Non-pigmented ciliary epithelial cell (primary cell): ENCODE data around the gene RGS19.

Experiments used
- DNase-seq: peaks from one replicate; pipeline ENCODE4 v3.0.0-alpha.2; 2010; ENCODE audit warnings: low read depth

Gene RGS19

GRCh38 chr20:64108731-64109681, 29.7 kb upstream of the RGS19 start:
- no peak for DNase-seq

GRCh38 chr20:64107736-64108457, 28.6 kb upstream of the RGS19 start:
- no peak for DNase-seq

- DNase-seq, result no peak
Observed at GRCh38 chr20:64106981-64107735, 27.8 kb upstream of the RGS19 start, which contains the start of gene NPBWR2. Gene NPBWR2 (minus strand): TSS chr20:64107565. CDS start chr20:64106831, 734 bp downstream.

- no peak for DNase-seq
Observed at GRCh38 chr20:64106435-64106961, 27.2 kb upstream of the RGS19 start.

GRCh38 chr20:64105846-64106434, 26.6 kb upstream of the RGS19 start:
- no peak for DNase-seq

GRCh38 chr20:64104667-64105451, 25.5 kb upstream of the RGS19 start:
- no peak for DNase-seq

GRCh38 chr20:64103871-64104666, 24.8 kb upstream of the RGS19 start:
- DNase-seq, result no peak

- DNase-seq, result no peak
Observed at GRCh38 chr20:64102647-64103354, 23.5 kb upstream of the RGS19 start.

GRCh38 chr20:64101731-64102621, 22.7 kb upstream of the RGS19 start:
- DNase-seq, result no peak

- DNase-seq, result no peak
Observed at GRCh38 chr20:64100946-64101688, 21.8 kb upstream of the RGS19 start.

GRCh38 chr20:64100566-64100888, 21.2 kb upstream of the RGS19 start:
- no peak for DNase-seq

GRCh38 chr20:64099880-64100565, 20.7 kb upstream of the RGS19 start:
- no peak for DNase-seq

- no peak for DNase-seq
Observed at GRCh38 chr20:64099086-64099786, 19.9 kb upstream of the RGS19 start.

GRCh38 chr20:64098471-64099013, 19.2 kb upstream of the RGS19 start:
- DNase-seq, result no peak

- DNase-seq, result no peak
Observed at GRCh38 chr20:64096535-64096934, 17.2 kb upstream of the RGS19 start.

- no peak for DNase-seq
Observed at GRCh38 chr20:64095927-64096326, 16.6 kb upstream of the RGS19 start.
